ENCODE measurements around the gene SLC38A10. TPM values are rescaled to one million over a fixed set of nuclear protein-coding genes. Genes with fewer than 3 reads are reported as not detected.

The SLC38A10 gene
- total and polyA plus RNA-seq, 10 of the 15 experiments (the other 5 are each of a cell fraction or from before 2014, with no cell fraction given) = 0.52 to 67.9 (median 22.1) TPM

- TF ChIP-seq SKIL (IDR thresholded peaks at IDR 0.05; ENCODE audit: low read depth, poor library complexity, severe bottlenecking) = no peak
- TF ChIP-seq SRF (IDR thresholded peaks at IDR 0.05; ENCODE audit: low read depth in 2 of 2, low read length in 2 of 2) = no peak
- no peak for TF ChIP-seq POLR2AphosphoS5 (IDR thresholded peaks at IDR 0.05; ENCODE audit: low read length)
These were observed 23.0 kb upstream of the SLC38A10 start (continued) for GRCh38 chr17:81317961-81318605.

- 35% methylated on average over 8 of the region's 10 CpGs for WGBS (ENCODE audit: insufficient coverage, insufficient replicate concordance, low lambda C conversion rate, missing lambda C conversion rate)
- no peaks in the 10 kb centered on the region; a peak in 1 of 4 replicates for H3K27me3 ChIP-seq (replicated peaks in 1 of 2; ENCODE audit: control insufficient read depth in 2 of 2, insufficient read depth in 2 of 2, low read length in 1 of 2)
- FAIRE-seq (no peak), ATAC-seq (no peak), DNase-seq (ENCODE audit: low read depth, low spot score) (no peak)
- intact Hi-C loops (cut with micrococcal nuclease; ENCODE audit: unreplicated experiment) (no loop called here), in situ Hi-C loops (cut with MboI) (no loop called here)
- SMC1A ChIA-PET (ENCODE audit: uncharacterized antibody, unreplicated experiment) = no interaction called here
- BruUV-seq (replicated peaks) = no TSS peak
- no peaks in the 10 kb centered on the region for H4K20me1 ChIP-seq (ENCODE audit: control insufficient read depth, insufficient read depth)
- H3K4me1 ChIP-seq (ENCODE audit: control insufficient read depth, insufficient read depth, low read length) = no peaks in the 10 kb centered on the region
- H3K4me3 ChIP-seq = no peak overlapping the region
- no peak overlapping the region for H3K27ac ChIP-seq (ENCODE audit: control insufficient read depth, insufficient read depth)
- no peak for TF ChIP-seq TBL1XR1 (IDR thresholded peaks at IDR 0.05; ENCODE audit: low read depth, low read length)
- TF ChIP-seq EED (IDR thresholded peaks at IDR 0.05; ENCODE audit: low read depth) = no peak
- TF ChIP-seq IRF4 (IDR thresholded peaks at IDR 0.05; ENCODE audit: low read depth, low read length) = no peak
- TF ChIP-seq CTCF (IDR thresholded peaks at IDR 0.05 in 2 of 3, conservative IDR thresholded peaks at IDR 0.05 in 1 of 3; ENCODE audit: control insufficient read depth in 2 of 3, extremely low read depth in 1 of 3, insufficient read depth in 1 of 3, low read depth in 3 of 3, low read length in 3 of 3) = no peak
- no peak for TF ChIP-seq NFYA (IDR thresholded peaks at IDR 0.05; ENCODE audit: borderline replicate concordance, low read depth, low read length)
- no peak for TF ChIP-seq PRDM15 (CRISPR knock-in tag; IDR thresholded peaks at IDR 0.05)
- no peak for TF ChIP-seq SMARCA5 (IDR thresholded peaks at IDR 0.05)
- no peak for TF ChIP-seq BMI1 (IDR thresholded peaks at IDR 0.05; ENCODE audit: borderline replicate concordance)
- no peak for TF ChIP-seq ATF2 (IDR thresholded peaks at IDR 0.05; ENCODE audit: low read length)
- no peaks in the 10 kb centered on the region for H3K9me3 ChIP-seq (replicated peaks; ENCODE audit: control insufficient read depth, insufficient read depth, low read length)
- H3K79me2 ChIP-seq (ENCODE audit: control insufficient read depth, insufficient read depth, low read length) = no peaks in the 10 kb centered on the region
- no peak overlapping the region for H2AFZ ChIP-seq (ENCODE audit: control insufficient read depth, low read depth, low read length)
- no peaks in the 10 kb centered on the region for H3K36me3 ChIP-seq (ENCODE audit: control insufficient read depth in 2 of 2, insufficient read depth in 2 of 2, low read length in 1 of 2)
- no peak overlapping the region for H3K9ac ChIP-seq (ENCODE audit: control insufficient read depth, insufficient read depth, low read length)
- CTCF ChIA-PET = no interaction called here
- no peak overlapping the region for H3K4me2 ChIP-seq (ENCODE audit: control insufficient read depth, insufficient read depth)
- RAD21 ChIA-PET (ENCODE audit: unreplicated experiment) = no interaction called here
- POLR2A ChIA-PET = no interaction called here
These were observed 22.4 kb upstream of the SLC38A10 start for GRCh38 chr17:81317530-81317821.
